Measurements from ENCODE around the gene CDYL.
A peak's percentile ranks its signal among the peaks of the same experiment; 100 is the strongest.
"Not testable (repeated sequence)": the region's sequence is repeated elsewhere in the genome, so short reads cannot be mapped to it uniquely, and the experiment has no call there.

The CDYL gene

GRCh38 chr6:4994741-4995140 lies 218.5 kb downstream of the CDYL start:
- DNase-seq (ENCODE audit: insufficient read length, low spot score): no peak
- TF ChIP-seq POLR2A (IDR thresholded peaks at IDR 0.05; ENCODE audit: low read depth, low read length): no peak
- no peak for FAIRE-seq

- TF ChIP-seq POLR2A (IDR thresholded peaks at IDR 0.05; ENCODE audit: low read depth, low read length): no peak
- no peak for FAIRE-seq
- no peak for DNase-seq (ENCODE audit: insufficient read length, low spot score)
Measured at GRCh38 chr6:4997862-4998261, 221.7 kb downstream of the CDYL start.

- TF ChIP-seq POLR2A (IDR thresholded peaks at IDR 0.05; ENCODE audit: low read depth, low read length): no peak
- no peak for DNase-seq (ENCODE audit: insufficient read length, low spot score)
- FAIRE-seq: no peak
Measured at GRCh38 chr6:4999586-4999985, 223.4 kb downstream of the CDYL start.

- TF ChIP-seq POLR2A (IDR thresholded peaks at IDR 0.05; ENCODE audit: low read depth, low read length): peak; percentile 37
- DNase-seq (ENCODE audit: insufficient read length, low spot score): peak; percentile 95
- peak; percentile 64 for FAIRE-seq
Measured at GRCh38 chr6:5003604-5004372, 227.6 kb downstream of the CDYL start, which contains the start of gene RPP40. TSS of gene RPP40 (minus strand) at chr6:5004037. CDS start at chr6:5004002, 35 bp downstream.

- no peak for DNase-seq (ENCODE audit: insufficient read length, low spot score)
- no peak for TF ChIP-seq POLR2A (IDR thresholded peaks at IDR 0.05; ENCODE audit: low read depth, low read length)
- FAIRE-seq: no peak
Measured at GRCh38 chr6:5004373-5005037, 228.3 kb downstream of the CDYL start.

- not testable (repeated sequence) for DNase-seq (ENCODE audit: insufficient read length, low spot score); FAIRE-seq
Measured at GRCh38 chr6:5005038-5005433, 228.8 kb downstream of the CDYL start.
